HEK293 (cell line): Measurements from ENCODE around the gene ABCA7.

Experiments used
- GLI2 ChIP-seq: fragments of 450-650 bp; formaldehyde crosslinking; IDR thresholded peaks from 2 replicates; pipeline ENCODE4; 2017; ENCODE audit warnings: missing biosample characterization, missing genetic modification characterization, low read depth, borderline replicate concordance
- KLF9 ChIP-seq: fragments of 450-650 bp; formaldehyde crosslinking; IDR thresholded peaks from 2 replicates; pipeline ENCODE4 v1.5.1; 2016; ENCODE audit warnings: missing biosample characterization, missing genetic modification characterization, low read depth
- MEIS1 ChIP-seq: sonication (generic); formaldehyde crosslinking; IDR thresholded peaks from 2 replicates; pipeline ENCODE4 v1.8.1; 2022; ENCODE audit warnings: missing genetic modification reagents, mild to moderate bottlenecking, borderline replicate concordance
- OSR2 ChIP-seq: fragments of 450-650 bp; formaldehyde crosslinking; IDR thresholded peaks from 2 replicates; pipeline ENCODE4 v1.5.1; 2016; ENCODE audit warnings: missing biosample characterization, missing genetic modification characterization
- RBAK ChIP-seq: fragments of 450-650 bp; formaldehyde crosslinking; IDR thresholded peaks from 2 replicates; pipeline ENCODE4 v1.5.1; 2016; ENCODE audit warnings: missing biosample characterization, missing genetic modification characterization
- SP3 ChIP-seq: fragments of 450-650 bp; formaldehyde crosslinking; IDR thresholded peaks from 2 replicates; pipeline ENCODE4 v1.5.1; 2016; ENCODE audit warnings: missing biosample characterization, missing genetic modification characterization
- YY1 ChIP-seq: fragments of 450-650 bp; formaldehyde crosslinking; IDR thresholded peaks from 2 replicates; pipeline ENCODE4 v1.5.1; 2018; ENCODE audit warnings: missing biosample characterization, missing genetic modification characterization
- ZBTB20 ChIP-seq: fragments of 450-650 bp; formaldehyde crosslinking; IDR thresholded peaks from 2 replicates; pipeline ENCODE4 v1.5.1; 2016; ENCODE audit warnings: missing biosample characterization, missing genetic modification characterization
- ZFP69B ChIP-seq: fragments of 450-650 bp; formaldehyde crosslinking; IDR thresholded peaks from 2 replicates; pipeline ENCODE4 v1.5.1; 2016; ENCODE audit warnings: missing biosample characterization, missing genetic modification characterization
- ZNF114 ChIP-seq: fragments of 450-650 bp; formaldehyde crosslinking; IDR thresholded peaks from 2 replicates; pipeline ENCODE4 v1.5.0; 2017; ENCODE audit warnings: missing biosample characterization, missing genetic modification characterization
- ZNF146 ChIP-seq: fragments of 450-650 bp; formaldehyde crosslinking; IDR thresholded peaks from 2 replicates; pipeline ENCODE4 v1.5.1; 2016; ENCODE audit warnings: missing biosample characterization, missing genetic modification characterization
- ZNF266 ChIP-seq: fragments of 450-650 bp; formaldehyde crosslinking; IDR thresholded peaks from 2 replicates; pipeline ENCODE4 v1.5.1; 2016; ENCODE audit warnings: missing biosample characterization, missing genetic modification characterization, low read depth
- ZNF274 ChIP-seq, 2 experiments: fragments of 200-500 bp in 1 of 2; fragments of 450-650 bp in 1 of 2; sonication (Bioruptor generic) in 1 of 2; formaldehyde crosslinking in 1 of 2; IDR thresholded peaks; 2 replicates each; pipeline versions ENCODE4 v1.5.1 to v1.6.1; 2014 to 2016; ENCODE audit warnings: borderline replicate concordance in 1 of 2, inconsistent platforms in 1 of 2, low read length in 1 of 2, missing biosample characterization in 1 of 2, missing genetic modification characterization in 1 of 2
- ZNF366 ChIP-seq: fragments of 450-650 bp; formaldehyde crosslinking; conservative IDR thresholded peaks from 2 replicates; pipeline ENCODE4 v1.5.1; 2016; ENCODE audit warnings: missing biosample characterization, missing genetic modification characterization
- ZNF394 ChIP-seq: fragments of 450-650 bp; formaldehyde crosslinking; IDR thresholded peaks from 2 replicates; pipeline ENCODE4 v1.5.1; 2016; ENCODE audit warnings: missing biosample characterization, missing genetic modification characterization, mild to moderate bottlenecking, moderate library complexity, borderline replicate concordance
- ZNF416 ChIP-seq: fragments of 450-650 bp; formaldehyde crosslinking; IDR thresholded peaks from 2 replicates; pipeline ENCODE4 v1.5.1; 2016; ENCODE audit warnings: missing biosample characterization, missing genetic modification characterization
- ZNF560 ChIP-seq: fragments of 450-650 bp; formaldehyde crosslinking; IDR thresholded peaks from 2 replicates; pipeline ENCODE4 v1.5.1; 2017; ENCODE audit warnings: missing biosample characterization, missing genetic modification characterization, borderline replicate concordance
- ZNF785 ChIP-seq: fragments of 450-650 bp; formaldehyde crosslinking; IDR thresholded peaks from 2 replicates; pipeline ENCODE4 v1.5.1; 2016; ENCODE audit warnings: missing biosample characterization, missing genetic modification characterization
- ZNF830 ChIP-seq: fragments of 450-650 bp; IDR thresholded peaks from 2 replicates; pipeline ENCODE4 v1.5.0; 2018; ENCODE audit warnings: missing biosample characterization, missing genetic modification characterization, low read depth, mild to moderate bottlenecking, moderate library complexity
- TF ChIP-seq, protein P1 (sequence below): sonication (generic); formaldehyde crosslinking; IDR thresholded peaks from 2 replicates; pipeline ENCODE4 v1.8.1; 2022; ENCODE audit warnings: mild to moderate bottlenecking, moderate library complexity, missing genetic modification reagents
- TF ChIP-seq, protein P2 (sequence below): fragments of 450-650 bp; formaldehyde crosslinking; IDR thresholded peaks from 2 replicates; pipeline ENCODE4 v1.5.1; 2016; ENCODE audit warnings: missing biosample characterization, missing genetic modification characterization, borderline replicate concordance
- TF ChIP-seq, protein P3 (sequence below): fragments of 450-650 bp; formaldehyde crosslinking; IDR thresholded peaks from 2 replicates; pipeline ENCODE4; 2016; ENCODE audit warnings: missing biosample characterization, missing genetic modification characterization
- TF ChIP-seq, protein P4 (sequence below): fragments of 450-650 bp; formaldehyde crosslinking; IDR thresholded peaks from 2 replicates; pipeline ENCODE4 v1.5.1; 2016; ENCODE audit warnings: missing biosample characterization, missing genetic modification characterization
- TF ChIP-seq, protein P5 (sequence below): fragments of 450-650 bp; formaldehyde crosslinking; IDR thresholded peaks from 2 replicates; pipeline ENCODE4 v1.5.1; 2016; ENCODE audit warnings: missing biosample characterization, missing genetic modification characterization

The ABCA7 gene

DNA sequence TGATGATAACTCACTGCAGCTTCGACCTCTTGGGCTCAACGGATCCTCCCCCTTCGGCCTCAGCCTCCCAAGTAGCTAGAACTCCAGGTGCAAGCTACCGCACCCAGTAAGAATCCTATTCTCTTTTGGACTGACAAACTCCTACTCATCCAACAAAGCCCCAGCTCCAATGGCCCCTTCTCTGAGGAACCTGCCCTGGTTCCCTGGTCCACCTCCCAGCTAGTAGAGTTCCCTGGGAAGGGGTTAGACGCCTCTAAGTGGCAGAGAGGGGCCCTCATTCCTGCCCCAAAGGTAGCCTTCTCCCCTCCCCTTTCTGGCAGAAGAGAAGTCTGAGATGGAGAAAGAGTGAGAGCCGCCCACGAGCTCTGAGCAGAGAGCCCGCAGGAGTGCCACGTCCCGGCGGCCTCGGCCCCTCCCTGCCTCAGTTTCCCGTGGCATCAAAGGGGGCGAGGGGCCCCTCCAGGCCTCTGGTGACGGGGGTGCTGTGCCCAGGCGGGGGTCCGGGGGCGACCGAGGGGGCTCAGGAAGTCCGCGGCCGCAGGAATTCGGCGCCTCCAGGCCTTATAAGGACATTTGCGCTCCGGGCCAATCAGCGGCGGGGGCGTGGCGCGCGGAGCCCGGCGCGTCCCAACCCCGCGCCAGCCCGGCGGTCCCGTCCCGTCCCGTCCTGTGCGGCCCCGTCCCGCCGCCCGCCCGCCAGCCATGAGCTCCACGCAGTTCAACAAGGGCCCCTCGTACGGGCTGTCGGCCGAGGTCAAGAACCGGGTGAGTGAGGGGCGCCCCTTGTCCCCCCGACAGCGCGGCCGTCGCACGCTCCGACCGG, 13.7 kb upstream of the ABCA7 start, which contains the start of gene CNN2 (continued):
- no peak for TF ChIP-seq YY1 (tag by site-specific recombination)
- no peak for TF ChIP-seq ZNF830
- no peak for TF ChIP-seq RBAK
- no peak for TF ChIP-seq ZNF416
- TF ChIP-seq, protein P1, sequence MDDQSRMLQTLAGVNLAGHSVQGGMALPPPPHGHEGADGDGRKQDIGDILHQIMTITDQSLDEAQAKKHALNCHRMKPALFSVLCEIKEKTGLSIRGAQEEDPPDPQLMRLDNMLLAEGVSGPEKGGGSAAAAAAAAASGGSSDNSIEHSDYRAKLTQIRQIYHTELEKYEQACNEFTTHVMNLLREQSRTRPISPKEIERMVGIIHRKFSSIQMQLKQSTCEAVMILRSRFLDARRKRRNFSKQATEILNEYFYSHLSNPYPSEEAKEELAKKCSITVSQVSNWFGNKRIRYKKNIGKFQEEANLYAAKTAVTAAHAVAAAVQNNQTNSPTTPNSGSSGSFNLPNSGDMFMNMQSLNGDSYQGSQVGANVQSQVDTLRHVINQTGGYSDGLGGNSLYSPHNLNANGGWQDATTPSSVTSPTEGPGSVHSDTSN (CRISPR knock-in tag): no peak
- no peak for TF ChIP-seq ZNF560
- TF ChIP-seq, protein P2, sequence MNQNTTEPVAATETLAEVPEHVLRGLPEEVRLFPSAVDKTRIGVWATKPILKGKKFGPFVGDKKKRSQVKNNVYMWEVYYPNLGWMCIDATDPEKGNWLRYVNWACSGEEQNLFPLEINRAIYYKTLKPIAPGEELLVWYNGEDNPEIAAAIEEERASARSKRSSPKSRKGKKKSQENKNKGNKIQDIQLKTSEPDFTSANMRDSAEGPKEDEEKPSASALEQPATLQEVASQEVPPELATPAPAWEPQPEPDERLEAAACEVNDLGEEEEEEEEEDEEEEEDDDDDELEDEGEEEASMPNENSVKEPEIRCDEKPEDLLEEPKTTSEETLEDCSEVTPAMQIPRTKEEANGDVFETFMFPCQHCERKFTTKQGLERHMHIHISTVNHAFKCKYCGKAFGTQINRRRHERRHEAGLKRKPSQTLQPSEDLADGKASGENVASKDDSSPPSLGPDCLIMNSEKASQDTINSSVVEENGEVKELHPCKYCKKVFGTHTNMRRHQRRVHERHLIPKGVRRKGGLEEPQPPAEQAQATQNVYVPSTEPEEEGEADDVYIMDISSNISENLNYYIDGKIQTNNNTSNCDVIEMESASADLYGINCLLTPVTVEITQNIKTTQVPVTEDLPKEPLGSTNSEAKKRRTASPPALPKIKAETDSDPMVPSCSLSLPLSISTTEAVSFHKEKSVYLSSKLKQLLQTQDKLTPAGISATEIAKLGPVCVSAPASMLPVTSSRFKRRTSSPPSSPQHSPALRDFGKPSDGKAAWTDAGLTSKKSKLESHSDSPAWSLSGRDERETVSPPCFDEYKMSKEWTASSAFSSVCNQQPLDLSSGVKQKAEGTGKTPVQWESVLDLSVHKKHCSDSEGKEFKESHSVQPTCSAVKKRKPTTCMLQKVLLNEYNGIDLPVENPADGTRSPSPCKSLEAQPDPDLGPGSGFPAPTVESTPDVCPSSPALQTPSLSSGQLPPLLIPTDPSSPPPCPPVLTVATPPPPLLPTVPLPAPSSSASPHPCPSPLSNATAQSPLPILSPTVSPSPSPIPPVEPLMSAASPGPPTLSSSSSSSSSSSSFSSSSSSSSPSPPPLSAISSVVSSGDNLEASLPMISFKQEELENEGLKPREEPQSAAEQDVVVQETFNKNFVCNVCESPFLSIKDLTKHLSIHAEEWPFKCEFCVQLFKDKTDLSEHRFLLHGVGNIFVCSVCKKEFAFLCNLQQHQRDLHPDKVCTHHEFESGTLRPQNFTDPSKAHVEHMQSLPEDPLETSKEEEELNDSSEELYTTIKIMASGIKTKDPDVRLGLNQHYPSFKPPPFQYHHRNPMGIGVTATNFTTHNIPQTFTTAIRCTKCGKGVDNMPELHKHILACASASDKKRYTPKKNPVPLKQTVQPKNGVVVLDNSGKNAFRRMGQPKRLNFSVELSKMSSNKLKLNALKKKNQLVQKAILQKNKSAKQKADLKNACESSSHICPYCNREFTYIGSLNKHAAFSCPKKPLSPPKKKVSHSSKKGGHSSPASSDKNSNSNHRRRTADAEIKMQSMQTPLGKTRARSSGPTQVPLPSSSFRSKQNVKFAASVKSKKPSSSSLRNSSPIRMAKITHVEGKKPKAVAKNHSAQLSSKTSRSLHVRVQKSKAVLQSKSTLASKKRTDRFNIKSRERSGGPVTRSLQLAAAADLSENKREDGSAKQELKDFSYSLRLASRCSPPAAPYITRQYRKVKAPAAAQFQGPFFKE: no peak
- TF ChIP-seq GLI2 (tag by site-specific recombination): no peak
- peak; percentile 48 for TF ChIP-seq KLF9 (tag by site-specific recombination)
- TF ChIP-seq ZNF394 (tag by site-specific recombination): no peak
- TF ChIP-seq, protein P3, sequence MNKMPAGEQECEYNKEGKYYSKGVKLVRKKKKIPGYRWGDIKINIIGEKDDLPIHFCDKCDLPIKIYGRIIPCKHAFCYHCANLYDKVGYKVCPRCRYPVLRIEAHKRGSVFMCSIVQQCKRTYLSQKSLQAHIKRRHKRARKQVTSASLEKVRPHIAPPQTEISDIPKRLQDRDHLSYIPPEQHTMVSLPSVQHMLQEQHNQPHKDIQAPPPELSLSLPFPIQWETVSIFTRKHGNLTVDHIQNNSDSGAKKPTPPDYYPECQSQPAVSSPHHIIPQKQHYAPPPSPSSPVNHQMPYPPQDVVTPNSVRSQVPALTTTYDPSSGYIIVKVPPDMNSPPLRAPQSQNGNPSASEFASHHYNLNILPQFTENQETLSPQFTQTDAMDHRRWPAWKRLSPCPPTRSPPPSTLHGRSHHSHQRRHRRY (tag by site-specific recombination): no peak
- TF ChIP-seq ZNF785 (tag by site-specific recombination): no peak
- peak; percentile 56; the same call in 1 of the 2 replicates for TF ChIP-seq ZBTB20 (tag by site-specific recombination)
- peak; percentile 48; the same call in 1 of the 2 replicates for TF ChIP-seq SP3 (tag by site-specific recombination)
- no peak for TF ChIP-seq ZNF114 (tag by site-specific recombination)
- TF ChIP-seq ZNF266: no peak
- peak; percentile 87 for TF ChIP-seq OSR2 (tag by site-specific recombination)
- TF ChIP-seq ZNF146 (tag by site-specific recombination): no peak
- TF ChIP-seq, protein P4, sequence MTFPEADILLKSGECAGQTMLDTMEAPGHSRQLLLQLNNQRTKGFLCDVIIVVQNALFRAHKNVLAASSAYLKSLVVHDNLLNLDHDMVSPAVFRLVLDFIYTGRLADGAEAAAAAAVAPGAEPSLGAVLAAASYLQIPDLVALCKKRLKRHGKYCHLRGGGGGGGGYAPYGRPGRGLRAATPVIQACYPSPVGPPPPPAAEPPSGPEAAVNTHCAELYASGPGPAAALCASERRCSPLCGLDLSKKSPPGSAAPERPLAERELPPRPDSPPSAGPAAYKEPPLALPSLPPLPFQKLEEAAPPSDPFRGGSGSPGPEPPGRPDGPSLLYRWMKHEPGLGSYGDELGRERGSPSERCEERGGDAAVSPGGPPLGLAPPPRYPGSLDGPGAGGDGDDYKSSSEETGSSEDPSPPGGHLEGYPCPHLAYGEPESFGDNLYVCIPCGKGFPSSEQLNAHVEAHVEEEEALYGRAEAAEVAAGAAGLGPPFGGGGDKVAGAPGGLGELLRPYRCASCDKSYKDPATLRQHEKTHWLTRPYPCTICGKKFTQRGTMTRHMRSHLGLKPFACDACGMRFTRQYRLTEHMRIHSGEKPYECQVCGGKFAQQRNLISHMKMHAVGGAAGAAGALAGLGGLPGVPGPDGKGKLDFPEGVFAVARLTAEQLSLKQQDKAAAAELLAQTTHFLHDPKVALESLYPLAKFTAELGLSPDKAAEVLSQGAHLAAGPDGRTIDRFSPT (tag by site-specific recombination): no peak
- TF ChIP-seq, protein P5, sequence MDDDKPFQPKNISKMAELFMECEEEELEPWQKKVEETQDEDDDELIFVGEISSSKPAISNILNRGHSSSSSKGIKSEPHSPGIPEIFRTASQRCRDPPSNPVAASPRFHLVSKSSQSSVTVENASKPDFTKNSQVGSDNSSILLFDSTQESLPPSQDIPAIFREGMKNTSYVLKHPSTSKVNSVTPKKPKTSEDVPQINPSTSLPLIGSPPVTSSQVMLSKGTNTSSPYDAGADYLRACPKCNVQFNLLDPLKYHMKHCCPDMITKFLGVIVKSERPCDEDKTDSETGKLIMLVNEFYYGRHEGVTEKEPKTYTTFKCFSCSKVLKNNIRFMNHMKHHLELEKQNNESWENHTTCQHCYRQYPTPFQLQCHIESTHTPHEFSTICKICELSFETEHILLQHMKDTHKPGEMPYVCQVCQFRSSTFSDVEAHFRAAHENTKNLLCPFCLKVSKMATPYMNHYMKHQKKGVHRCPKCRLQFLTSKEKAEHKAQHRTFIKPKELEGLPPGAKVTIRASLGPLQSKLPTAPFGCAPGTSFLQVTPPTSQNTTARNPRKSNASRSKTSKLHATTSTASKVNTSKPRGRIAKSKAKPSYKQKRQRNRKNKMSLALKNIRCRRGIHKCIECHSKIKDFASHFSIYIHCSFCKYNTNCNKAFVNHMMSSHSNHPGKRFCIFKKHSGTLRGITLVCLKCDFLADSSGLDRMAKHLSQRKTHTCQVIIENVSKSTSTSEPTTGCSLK (tag by site-specific recombination): no peak
- TF ChIP-seq ZFP69B (tag by site-specific recombination): no peak
- TF ChIP-seq ZNF366 (tag by site-specific recombination): peak; percentile 87
- no peak for TF ChIP-seq ZNF274 (IDR thresholded peaks at IDR 0.05; ENCODE audit: low read length)
- no peak for TF ChIP-seq ZNF274 (tag by site-specific recombination; IDR thresholded peaks at IDR 0.05; ENCODE audit: borderline replicate concordance)
- no peak for TF ChIP-seq MEIS1 (CRISPR knock-in tag)
